Pancreas (tissue), 10 donors: ENCODE data around the gene ANKRD27. TPM values are rescaled to one million over a fixed set of nuclear protein-coding genes. Genes with fewer than 3 reads are reported as not detected.

ENCODE experiments used
- ATAC-seq, 4 donors: fragments of 200-7000 bp; cut with Tn5 transposase; one replicate each; pipeline versions ENCODE4 v1.8.0 to v1.9.1; 2020; ENCODE audit warnings: mild to moderate bottlenecking in 4 of 4, moderate library complexity in 4 of 4
- DNase-seq, 6 donors: peaks; one replicate each; pipeline ENCODE4 v3.0.0-alpha.2; 2020
- FAIRE-seq: peaks from 2 replicates; lab custom pipeline; 2012; peaks lifted over from hg19 to GRCh38; lab: Jason Lieb, UNC
- H3K27ac ChIP-seq, 4 donors: fragments of 200-600 bp; sonication (generic); 1 replicate in 3 of 4; 2 replicates in 1 of 4; pipeline versions ENCODE4 v1.5.0 to v1.8.0; 2020
- H3K27me3 ChIP-seq, 4 donors: fragments of 200-600 bp; one replicate each; pipeline ENCODE4 v1.8.0; 2021
- H3K36me3 ChIP-seq, 3 donors: fragments of 200-600 bp; sonication (generic) in 1 of 3; one replicate each; pipeline versions ENCODE4 v1.5.0 to v1.8.0; 2020 to 2021
- H3K4me1 ChIP-seq, 3 donors: fragments of 200-600 bp; one replicate each; pipeline ENCODE4 v1.8.0; 2021
- H3K4me3 ChIP-seq, 4 donors: fragments of 200-600 bp; sonication (generic) in 2 of 4; one replicate each; pipeline versions ENCODE4 v1.5.0 to v1.8.0; 2020 to 2021
- H3K9me3 ChIP-seq, 4 donors: fragments of 200-600 bp; one replicate each; pipeline ENCODE4 v1.8.0; 2021
- WGBS, 2 donors: extraction: QIAGEN DNeasy Blood & Tissue Kit; methylation state at CpG; one replicate each; pipeline ENCODE4 v1.1.7; 2013; 5-methylcytosine and 5-hydroxymethylcytosine counted together
- intact Hi-C, 3 donors: fragments of 100-400 bp; cut with DNase I; formaldehyde crosslinking; loops; one replicate each; pipeline versions ENCODE4 v1.11.1 to v1.14.2; 2022
- polyA plus RNA-seq, 2 donors: library from polyadenylated mRNA; stranded (reverse); fragments of 200-250 nt; gene quantifications; one replicate each; pipeline ENCODE4 v1.2.3, GENCODE V29; 2013
- total RNA-seq, 6 donors: library from RNA; stranded (reverse); fragmentation: NEBNext Ultra II Directional in 4 of 6; extraction: Animal tissue kit (Norgen Biotek cat#: 25700) in 4 of 6; gene quantifications; one replicate each; pipeline versions ENCODE4 v1.2.1 to v1.2.4, GENCODE V29; 2021 to 2023
- TF ChIP-seq, protein P1 (sequence below), 4 donors: fragments of 200-600 bp; sonication (generic) in 3 of 4; IDR thresholded peaks; one replicate each; pipeline versions ENCODE4 v1.5.0 to v1.8.0; 2021; ENCODE audit warnings: antibody characterized with exemption in 4 of 4
- donor health status: healthy with polysubstance abuse.
- donor health status: DM: no; HTN: no; CAD: no; lungs with moderate emphysema.
- donor health status: DM: no; HTN: no; CAD: no.
- donor health status: control.
- donor health status: control.
- donor health status: Bipolar disorder and iron deficiency.
- donor health status: DM: yes; HTN: yes; CAD: no.
- donor health status: DM: no; HTN: no; CAD: no.
- donor health status: DM: no; HTN: no; CAD: no.
- donor health status: DM: yes; HTN: yes; CAD: no.

ANKRD27 gene
- total and polyA plus RNA-seq, 8 donors, result 4.5 to 17.6 (median 9.6) TPM

DNA sequence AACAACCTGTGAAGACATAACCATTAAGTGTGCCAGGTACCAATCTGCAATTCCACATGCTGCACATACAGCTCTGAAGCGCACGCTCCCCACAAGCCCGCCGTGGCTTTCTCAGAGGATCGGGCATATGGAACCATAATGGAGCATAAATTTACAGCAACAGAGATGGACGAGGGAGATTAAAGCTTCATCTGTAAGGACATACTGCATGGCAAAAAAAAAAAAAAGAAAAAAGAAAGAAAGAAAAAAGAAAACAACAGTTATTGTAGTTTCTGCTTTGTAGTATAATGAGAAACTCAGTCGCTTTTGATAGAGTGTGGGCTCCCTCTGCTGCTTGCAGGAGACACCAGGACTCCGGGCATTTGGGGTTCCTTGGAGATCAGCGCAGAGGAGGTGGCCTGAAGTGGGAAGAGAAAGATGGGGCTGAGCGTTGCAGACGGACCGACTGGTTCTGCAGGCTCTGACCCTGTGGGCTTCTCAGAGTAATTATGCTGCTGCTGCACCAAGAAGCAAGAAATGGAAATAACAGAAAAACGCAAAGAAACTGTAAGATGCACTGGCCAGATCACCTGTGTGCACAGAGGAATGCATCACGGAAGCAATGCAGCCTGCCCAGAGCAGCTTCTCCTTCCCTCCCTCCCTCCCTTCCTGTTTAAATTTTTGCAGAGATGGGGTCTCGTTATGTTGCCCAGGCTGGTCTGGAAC is 104.7 kb downstream of the ANKRD27 start:
- Histone ChIP-seq H3K4me1 (no peaks in the 10 kb centered on the region), H3K27me3 (no peaks in the 10 kb centered on the region), H3K9me3 (no peaks in the 10 kb centered on the region), H3K36me3 (no peaks in the 10 kb centered on the region), H3K27ac (no peak overlapping the region), H3K4me3 (no peak overlapping the region)
- TF ChIP-seq, protein P1, sequence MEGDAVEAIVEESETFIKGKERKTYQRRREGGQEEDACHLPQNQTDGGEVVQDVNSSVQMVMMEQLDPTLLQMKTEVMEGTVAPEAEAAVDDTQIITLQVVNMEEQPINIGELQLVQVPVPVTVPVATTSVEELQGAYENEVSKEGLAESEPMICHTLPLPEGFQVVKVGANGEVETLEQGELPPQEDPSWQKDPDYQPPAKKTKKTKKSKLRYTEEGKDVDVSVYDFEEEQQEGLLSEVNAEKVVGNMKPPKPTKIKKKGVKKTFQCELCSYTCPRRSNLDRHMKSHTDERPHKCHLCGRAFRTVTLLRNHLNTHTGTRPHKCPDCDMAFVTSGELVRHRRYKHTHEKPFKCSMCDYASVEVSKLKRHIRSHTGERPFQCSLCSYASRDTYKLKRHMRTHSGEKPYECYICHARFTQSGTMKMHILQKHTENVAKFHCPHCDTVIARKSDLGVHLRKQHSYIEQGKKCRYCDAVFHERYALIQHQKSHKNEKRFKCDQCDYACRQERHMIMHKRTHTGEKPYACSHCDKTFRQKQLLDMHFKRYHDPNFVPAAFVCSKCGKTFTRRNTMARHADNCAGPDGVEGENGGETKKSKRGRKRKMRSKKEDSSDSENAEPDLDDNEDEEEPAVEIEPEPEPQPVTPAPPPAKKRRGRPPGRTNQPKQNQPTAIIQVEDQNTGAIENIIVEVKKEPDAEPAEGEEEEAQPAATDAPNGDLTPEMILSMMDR (IDR thresholded peaks at IDR 0.05), result peak in 3 of 4 donors; percentile 18 to 37 (median 32)
- WGBS, 2 donors, result 22 to 26% methylated on average over 15 of the region's 15 CpGs
- peak in 2 of 6 donors; percentile 36 to 43 for DNase-seq
- intact Hi-C loops, result no loop called here
- peak; percentile 53 to 93 (median 86) for ATAC-seq
- FAIRE-seq, result no peak

DNA sequence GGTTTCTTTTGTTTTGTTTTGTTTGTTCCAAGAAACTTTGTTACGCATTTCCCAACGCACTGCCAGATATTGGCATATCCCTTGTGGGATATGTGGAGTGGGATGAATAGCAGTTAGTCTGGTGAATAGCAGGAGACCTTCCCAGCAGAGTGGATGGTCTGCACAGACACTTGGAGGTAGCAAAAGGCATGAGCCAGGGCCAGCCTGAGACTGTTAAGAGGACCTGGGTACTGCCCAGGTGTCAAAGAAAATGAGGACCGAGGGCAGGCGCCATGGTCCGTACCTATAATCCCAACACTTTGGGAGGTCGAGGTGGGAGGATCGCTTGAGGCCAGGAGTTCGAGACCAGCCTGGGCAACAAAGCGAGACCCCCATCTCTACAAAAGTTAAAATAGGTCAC is 107.5 kb downstream of the ANKRD27 start:
- DNase-seq (no peak), FAIRE-seq (no peak), ATAC-seq (no peak)
- Histone ChIP-seq H3K36me3 (no peaks in the 10 kb centered on the region), H3K9me3 (no peaks in the 10 kb centered on the region), H3K4me1 (no peaks in the 10 kb centered on the region), H3K27ac (no peak overlapping the region), H3K4me3 (no peak overlapping the region), H3K27me3 (no peaks in the 10 kb centered on the region)
- intact Hi-C loops, result no loop called here
- 68 to 82% methylated on average over 9 of the region's 9 CpGs for WGBS, 2 donors
- TF ChIP-seq, protein P1 (IDR thresholded peaks at IDR 0.05), result no peak

DNA sequence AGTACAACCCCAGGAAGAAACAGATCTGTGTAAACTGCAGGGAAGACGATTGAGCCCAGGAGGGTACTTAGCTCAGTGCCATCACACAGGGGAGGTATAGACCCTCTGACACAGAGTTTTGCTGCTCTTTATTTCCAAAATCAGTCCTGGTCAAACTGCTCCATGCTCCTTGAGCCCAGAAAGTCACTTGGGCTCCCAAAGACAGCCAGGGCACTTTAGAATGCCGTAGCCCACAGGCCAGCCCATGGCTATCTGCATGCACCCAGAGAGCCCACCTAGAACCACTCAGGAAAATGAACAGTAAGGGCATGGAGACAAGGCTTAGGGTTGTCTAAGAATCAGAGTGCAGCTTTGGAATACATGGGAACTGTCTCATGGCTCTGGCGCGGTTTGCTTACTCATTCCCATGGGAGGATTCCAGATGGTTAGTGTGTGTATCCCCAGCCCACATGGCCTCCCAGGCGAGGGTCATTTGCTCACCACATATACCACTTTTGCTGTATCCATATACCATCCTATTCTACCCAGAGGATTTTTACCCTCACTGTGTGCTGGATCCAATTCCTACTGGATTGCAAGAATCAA is 108.6 kb downstream of the ANKRD27 start:
- 48 to 62% methylated on average over 5 of the region's 5 CpGs for WGBS, 2 donors
- intact Hi-C loops, result no loop called here
- Histone ChIP-seq H3K4me3 (no peak overlapping the region), H3K9me3 (no peaks in the 10 kb centered on the region), H3K4me1 (no peaks in the 10 kb centered on the region), H3K27ac (no peak overlapping the region), H3K27me3 (no peaks in the 10 kb centered on the region), H3K36me3 (no peaks in the 10 kb centered on the region)
- FAIRE-seq (no peak), DNase-seq (no peak), ATAC-seq (no peak)
- TF ChIP-seq, protein P1 (IDR thresholded peaks at IDR 0.05), result no peak

DNA sequence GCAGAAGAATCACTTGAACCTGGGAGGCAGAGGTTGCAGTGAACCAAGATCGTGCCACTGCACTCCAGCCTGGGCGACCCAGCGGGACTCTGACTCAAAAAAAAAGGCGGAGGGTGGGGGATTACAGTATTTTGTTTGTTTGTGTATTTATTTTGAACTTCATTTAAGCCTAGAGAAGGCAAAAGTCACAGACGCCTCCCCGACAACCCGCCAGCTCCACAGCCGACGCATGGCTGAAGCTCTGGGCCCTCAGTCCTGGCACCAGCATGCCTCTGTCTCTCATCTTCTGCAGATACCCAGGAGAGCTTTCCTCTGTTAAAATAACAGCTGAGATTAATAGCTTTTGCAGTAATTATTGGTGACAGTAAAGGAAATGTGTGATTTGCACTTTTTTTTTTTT is 111.2 kb downstream of the ANKRD27 start:
- TF ChIP-seq, protein P1 (IDR thresholded peaks at IDR 0.05), result no peak
- ATAC-seq (no peak), FAIRE-seq (no peak), DNase-seq (no peak)
- Histone ChIP-seq H3K27ac (no peak overlapping the region), H3K36me3 (no peaks in the 10 kb centered on the region), H3K4me3 (no peak overlapping the region), H3K4me1 (no peaks in the 10 kb centered on the region), H3K9me3 (no peaks in the 10 kb centered on the region), H3K27me3 (no peaks in the 10 kb centered on the region)
- WGBS, 2 donors, result 82 to 93% methylated on average over 9 of the region's 9 CpGs
- intact Hi-C loops, result no loop called here
